Effector CD8-positive, alpha-beta T cell (primary cell): ENCODE data around the gene STOML1.
"Not testable (repeated sequence)": the region's sequence is repeated elsewhere in the genome, so short reads cannot be mapped to it uniquely, and the experiment has no call there.

Experiments
- DNase-seq: peaks from one replicate; lab custom pipeline; 2025; lab: John Stamatoyannopoulos, UW

Gene STOML1

GRCh38 chr15:73960472-73961070 is 31.5 kb downstream of the STOML1 start:
- DNase-seq = not testable (repeated sequence)

- DNase-seq = no peak
Observed at GRCh38 chr15:73959801-73960200, 32.3 kb downstream of the STOML1 start.

GRCh38 chr15:73959012-73959581 is 33.0 kb downstream of the STOML1 start:
- no peak for DNase-seq

GRCh38 chr15:73957785-73958184 is 34.3 kb downstream of the STOML1 start:
- DNase-seq = no peak

GRCh38 chr15:73957276-73957675 is 34.8 kb downstream of the STOML1 start:
- DNase-seq = no peak

- DNase-seq = no peak
Observed at GRCh38 chr15:73956743-73957135, 35.4 kb downstream of the STOML1 start.

- DNase-seq = no peak
Observed at GRCh38 chr15:73955861-73956742, 36.0 kb downstream of the STOML1 start.

- no peak for DNase-seq
Observed at GRCh38 chr15:73955326-73955725, 36.8 kb downstream of the STOML1 start.

GRCh38 chr15:73954188-73955145 is 37.6 kb downstream of the STOML1 start:
- DNase-seq = no peak

GRCh38 chr15:73952913-73953750 is 39.0 kb downstream of the STOML1 start:
- no peak for DNase-seq

- no peak for DNase-seq
Observed at GRCh38 chr15:73952171-73952912, 39.8 kb downstream of the STOML1 start.

GRCh38 chr15:73951601-73952000 is 40.5 kb downstream of the STOML1 start:
- DNase-seq = no peak

GRCh38 chr15:73950831-73951561 is 41.1 kb downstream of the STOML1 start:
- DNase-seq = peak; percentile 56

- DNase-seq = no peak
Observed at GRCh38 chr15:73950479-73950830, 41.6 kb downstream of the STOML1 start.

GRCh38 chr15:73949496-73949895 is 42.6 kb downstream of the STOML1 start:
- no peak for DNase-seq

- no peak for DNase-seq
Observed at GRCh38 chr15:73948982-73949381, 43.1 kb downstream of the STOML1 start.

GRCh38 chr15:73948396-73948795 is 43.7 kb downstream of the STOML1 start:
- no peak for DNase-seq

GRCh38 chr15:73947651-73948050 is 44.4 kb downstream of the STOML1 start:
- no peak for DNase-seq

- DNase-seq = no peak
Observed at GRCh38 chr15:73946795-73947370, 45.2 kb downstream of the STOML1 start.
